GM12864 (cell line): ENCODE data around the gene PHF13.
"Not testable (repeated sequence)": the region's sequence is repeated elsewhere in the genome, so short reads cannot be mapped to it uniquely, and the experiment has no call there.

Source experiments
- DNase-seq: peaks from one replicate; pipeline ENCODE4 v3.0.0-alpha.2; 2011; ENCODE audit warnings: low read depth
- H3K4me3 ChIP-seq: 2 replicates; pipeline ENCODE4 v1.5.1; 2011; ENCODE audit warnings: mild to moderate bottlenecking, low read depth, low read length, control low read depth
- CTCF ChIP-seq: IDR thresholded peaks from 2 replicates; pipeline ENCODE4 v1.5.1; 2011; ENCODE audit warnings: low read depth, mild to moderate bottlenecking, moderate library complexity, low read length, control low read depth, inconsistent platforms; ENCODE audit errors: missing control alignments

PHF13 gene

GRCh38 chr1:6638226-6638625, 24.7 kb downstream of the PHF13 start:
- no peak for DNase-seq
- H3K4me3 ChIP-seq = no peak overlapping the region
- TF ChIP-seq CTCF = no peak

- not testable (repeated sequence) for DNase-seq, H3K4me3 ChIP-seq
Observed at GRCh38 chr1:6640867-6641266, 27.3 kb downstream of the PHF13 start.

- H3K4me3 ChIP-seq = no peak overlapping the region
- no peak for TF ChIP-seq CTCF
- DNase-seq = no peak
Observed at GRCh38 chr1:6645018-6645417, 31.5 kb downstream of the PHF13 start.

GRCh38 chr1:6646499-6647148, 33.1 kb downstream of the PHF13 start:
- no peak overlapping the region for H3K4me3 ChIP-seq

GRCh38 chr1:6648556-6648955, 35.0 kb downstream of the PHF13 start:
- H3K4me3 ChIP-seq = no peak overlapping the region
- TF ChIP-seq CTCF = no peak
- no peak for DNase-seq

More at GRCh38 chr1:6646499-6647148, 33.1 kb downstream of the PHF13 start:
- DNase-seq = no peak
- peak; percentile 58 for TF ChIP-seq CTCF

GRCh38 chr1:6651909-6652308, 38.4 kb downstream of the PHF13 start:
- DNase-seq = no peak
- H3K4me3 ChIP-seq = no peak overlapping the region
- TF ChIP-seq CTCF = no peak

GRCh38 chr1:6652986-6653385, 39.5 kb downstream of the PHF13 start:
- DNase-seq = no peak
- H3K4me3 ChIP-seq = no peak overlapping the region
- no peak for TF ChIP-seq CTCF
